B cell (primary cell): ENCODE data around the gene B9D1. TPM values are rescaled to one million over a fixed set of nuclear protein-coding genes. Genes with fewer than 3 reads are reported as not detected.
A peak's percentile ranks its signal among the peaks of the same experiment; 100 is the strongest.

ENCODE experiments used
- ATAC-seq: fragments of 200-7000 bp; cut with Tn5 transposase; one replicate; pipeline ENCODE4 v1.10.0; 2021; ENCODE audit warnings: low read depth, mild to moderate bottlenecking, moderate number of reproducible peaks, moderate library complexity
- CTCF ChIA-PET: fragments of 350-600 bp; sonication (Branson Sonifier 250); formaldehyde crosslinking; loops from one replicate; lab custom pipeline; 2021; ENCODE audit warnings: antibody characterized with exemption, inconsistent platforms; lab: Charles Lee
- POLR2A ChIA-PET: fragments of 350-600 bp; sonication (Branson Sonifier 250); formaldehyde crosslinking; loops from one replicate; lab custom pipeline; 2021; ENCODE audit warnings: antibody characterized with exemption; lab: Charles Lee
- DNase-seq: peaks from one replicate; pipeline ENCODE4 v3.0.0; 2013
- H2AFZ ChIP-seq: 2 replicates; pipeline ENCODE4 v1.6.1; 2012; ENCODE audit warnings: mild to moderate bottlenecking, low read depth, low read length; ENCODE audit not compliant: insufficient read depth, poor library complexity, severe bottlenecking
- H3K27ac ChIP-seq, 2 donors: 1 replicate in 1 of 2; 2 replicates in 1 of 2; pipeline ENCODE4 v1.5.1; 2012 to 2013; ENCODE audit warnings: low read length in 2 of 2, mild to moderate bottlenecking in 2 of 2, moderate library complexity in 1 of 2
- H3K27me3 ChIP-seq, 4 experiments: fragments of 200-600 bp in 1 of 4; sonication (generic) in 1 of 4; replicated peaks in 1 of 4; 1 replicate in 2 of 4; 2 replicates in 2 of 4; pipeline versions ENCODE4 v1.6.1 to v1.7.0; 2013 to 2016; ENCODE audit warnings: low read length in 3 of 4, mild to moderate bottlenecking in 2 of 4, mixed read lengths in 1 of 4, moderate library complexity in 1 of 4; ENCODE audit not compliant: insufficient read depth in 4 of 4, control insufficient read depth in 3 of 4; ENCODE audit errors: control extremely low read depth in 1 of 4
- H3K36me3 ChIP-seq, 2 experiments: replicated peaks in 1 of 2; 1 replicate in 1 of 2; 2 replicates in 1 of 2; pipeline versions ENCODE4 v1.6.1 to v1.7.1; 2013; ENCODE audit warnings: low read length in 1 of 2; ENCODE audit not compliant: insufficient read depth in 2 of 2, control insufficient read depth in 1 of 2; ENCODE audit errors: control extremely low read depth in 1 of 2, extremely low read depth in 1 of 2
- H3K4me1 ChIP-seq, 2 donors: fragments of 200-600 bp in 1 of 2; sonication (generic) in 1 of 2; 1 replicate in 1 of 2; 2 replicates in 1 of 2; pipeline versions ENCODE4 v1.5.1 to v1.6.1; 2013 to 2017; ENCODE audit warnings: low read length in 2 of 2; ENCODE audit not compliant: control insufficient read depth in 2 of 2, insufficient read depth in 2 of 2
- H3K4me2 ChIP-seq: replicated peaks from 2 replicates; pipeline ENCODE3; 2012; ENCODE audit warnings: mild to moderate bottlenecking, low read depth, low read length; ENCODE audit not compliant: poor library complexity, severe bottlenecking
- H3K4me3 ChIP-seq, 5 experiments: fragments of 200-600 bp in 1 of 5; sonication (generic) in 1 of 5; 1 replicate in 3 of 5; 2 replicates in 2 of 5; pipeline versions ENCODE4 v1.5.1 to v1.7.0; 2011 to 2016; ENCODE audit warnings: low read length in 4 of 5, mild to moderate bottlenecking in 4 of 5, low read depth in 2 of 5, control low read depth in 1 of 5, moderate library complexity in 1 of 5; ENCODE audit not compliant: insufficient read depth in 1 of 5; ENCODE audit errors: control extremely low read depth in 1 of 5, extremely low read depth in 1 of 5
- H3K79me2 ChIP-seq: fragments of 200-600 bp; sonication (generic); one replicate; pipeline ENCODE4 v1.6.0; 2016; ENCODE audit warnings: low read length; ENCODE audit not compliant: control insufficient read depth, insufficient read depth
- H3K9ac ChIP-seq: fragments of 200-600 bp; sonication (generic); 2 replicates; pipeline ENCODE4 v1.6.1; 2017; ENCODE audit warnings: mild to moderate bottlenecking, low read length, moderate library complexity
- H3K9me3 ChIP-seq, 3 donors: one replicate each; pipeline versions ENCODE4 v1.6.1 to v1.7.1; 2013; ENCODE audit warnings: low read length in 2 of 3; ENCODE audit not compliant: control insufficient read depth in 2 of 3, insufficient read depth in 1 of 3; ENCODE audit errors: control extremely low read depth in 1 of 3
- H4K20me1 ChIP-seq: 2 replicates; pipeline ENCODE4 v1.6.0; 2012; ENCODE audit warnings: mild to moderate bottlenecking, low read length; ENCODE audit not compliant: insufficient read depth, control insufficient read depth, poor library complexity, severe bottlenecking
- H3K27ac Mint-ChIP-seq: one replicate; pipeline ENCODE4 v1.8.0; 2021; ENCODE audit warnings: mixed read lengths
- H3K27me3 Mint-ChIP-seq: one replicate; pipeline ENCODE4 v1.8.0; 2021; ENCODE audit warnings: mixed read lengths
- H3K4me1 Mint-ChIP-seq: one replicate; pipeline ENCODE4 v1.8.0; 2021; ENCODE audit warnings: mixed read lengths
- H3K4me3 Mint-ChIP-seq: one replicate; pipeline ENCODE4 v1.8.0; 2021; ENCODE audit warnings: mixed read lengths
- H3K9me3 Mint-ChIP-seq: one replicate; pipeline ENCODE4 v1.8.0; 2022; ENCODE audit warnings: mixed read lengths; ENCODE audit not compliant: insufficient read depth
- EZH2 ChIP-seq: IDR thresholded peaks from 2 replicates; pipeline ENCODE4 v1.6.1; 2012; ENCODE audit warnings: borderline replicate concordance, low read depth, mild to moderate bottlenecking, moderate library complexity, low read length; ENCODE audit not compliant: insufficient read depth, poor library complexity, severe bottlenecking
- WGBS: methylation state at CpG from one replicate; pipeline ENCODE4 v1.1.5; 2013; ENCODE audit warnings: missing lambda C conversion rate; ENCODE audit not compliant: insufficient coverage; 5-methylcytosine and 5-hydroxymethylcytosine counted together
- intact Hi-C: fragments of 100-400 bp; cut with micrococcal nuclease; formaldehyde crosslinking; loops from one replicate; pipeline ENCODE4 v1.10.0; 2022
- polyA plus RNA-seq: library from polyadenylated mRNA; depleted of rRNA; stranded (reverse); fragments of >200 nt; gene quantifications from 2 replicates; pipeline ENCODE4 v1.2.3, GENCODE V29; 2012
- total RNA-seq, 2 donors: library from RNA; stranded (reverse); fragments of 120-200 nt in 1 of 2; gene quantifications; 1 replicate in 1 of 2; 2 replicates in 1 of 2; pipeline versions ENCODE4 v1.2.3 to v1.2.4, GENCODE V29; 2013 to 2022
- TF ChIP-seq, protein P1 (sequence below): fragments of 200-600 bp; IDR thresholded peaks from one replicate; pipeline ENCODE4 v1.8.0; 2022; ENCODE audit warnings: antibody characterized with exemption, mild to moderate bottlenecking

Gene B9D1
- total and polyA plus RNA-seq, 2 donors (not counting 1 experiment from before 2014, with no cell fraction given): 2.5 to 6.9 TPM

DNA sequence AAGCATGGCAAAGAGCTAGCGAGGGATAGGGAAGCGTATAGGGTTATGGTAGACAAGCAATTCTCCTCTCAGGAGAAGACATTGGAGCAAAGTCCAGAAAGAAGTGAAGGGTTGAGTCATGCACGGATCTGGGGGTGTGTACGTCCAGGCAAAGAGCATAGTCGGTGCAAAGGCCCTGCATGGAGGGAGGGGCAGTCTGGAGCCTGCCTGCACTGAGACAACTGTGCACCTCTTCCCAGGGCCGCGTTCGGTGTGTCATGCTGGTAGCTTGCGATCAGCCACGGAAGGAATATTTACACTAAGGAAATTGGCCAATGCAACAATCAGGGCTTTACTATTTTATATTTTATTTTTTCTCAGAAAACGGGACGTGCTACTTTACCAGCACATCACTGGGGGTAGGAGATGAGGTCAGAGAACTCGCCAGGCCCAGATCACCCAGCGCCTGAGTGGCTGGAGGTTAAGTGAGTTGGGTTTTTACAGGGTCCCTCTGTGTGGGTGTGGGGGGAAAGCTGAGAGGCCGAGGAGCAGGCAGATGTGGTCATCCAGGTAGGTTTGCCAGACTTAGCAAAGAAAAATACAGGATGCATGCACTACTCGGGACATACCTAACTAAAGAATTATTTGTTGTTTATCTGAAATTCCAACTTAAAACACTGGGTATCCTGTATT, 6.7 kb upstream of the B9D1 start:
- Histone ChIP-seq H3K27me3 (no peaks in the 10 kb centered on the region), H3K27ac (peak overlapping the region; percentile 29 to 68), H3K4me1 (peaks cover 37 to 53% of the 10 kb centered on the region in 2 donors), H2AFZ (no peak overlapping the region), H3K79me2 (peaks cover 13% of the 10 kb centered on the region), H3K9ac (peak overlapping the region; percentile 44), H3K36me3 (no peaks in the 10 kb centered on the region), H3K4me2 (peak overlapping the region; percentile 70), H3K4me3 (no peak overlapping the region), H3K9me3 (peaks cover 0 to 4% (median 0%) of the 10 kb centered on the region in 3 donors), H4K20me1 (no peaks in the 10 kb centered on the region)
- WGBS: 94% methylated on average over 8 of the region's 16 CpGs
- H3K9me3 Mint-ChIP-seq: no peaks in the 10 kb centered on the region
- TF ChIP-seq, protein P1, sequence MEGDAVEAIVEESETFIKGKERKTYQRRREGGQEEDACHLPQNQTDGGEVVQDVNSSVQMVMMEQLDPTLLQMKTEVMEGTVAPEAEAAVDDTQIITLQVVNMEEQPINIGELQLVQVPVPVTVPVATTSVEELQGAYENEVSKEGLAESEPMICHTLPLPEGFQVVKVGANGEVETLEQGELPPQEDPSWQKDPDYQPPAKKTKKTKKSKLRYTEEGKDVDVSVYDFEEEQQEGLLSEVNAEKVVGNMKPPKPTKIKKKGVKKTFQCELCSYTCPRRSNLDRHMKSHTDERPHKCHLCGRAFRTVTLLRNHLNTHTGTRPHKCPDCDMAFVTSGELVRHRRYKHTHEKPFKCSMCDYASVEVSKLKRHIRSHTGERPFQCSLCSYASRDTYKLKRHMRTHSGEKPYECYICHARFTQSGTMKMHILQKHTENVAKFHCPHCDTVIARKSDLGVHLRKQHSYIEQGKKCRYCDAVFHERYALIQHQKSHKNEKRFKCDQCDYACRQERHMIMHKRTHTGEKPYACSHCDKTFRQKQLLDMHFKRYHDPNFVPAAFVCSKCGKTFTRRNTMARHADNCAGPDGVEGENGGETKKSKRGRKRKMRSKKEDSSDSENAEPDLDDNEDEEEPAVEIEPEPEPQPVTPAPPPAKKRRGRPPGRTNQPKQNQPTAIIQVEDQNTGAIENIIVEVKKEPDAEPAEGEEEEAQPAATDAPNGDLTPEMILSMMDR: no peak
- H3K4me3 Mint-ChIP-seq: peak overlapping the region; percentile 87
- peaks cover 53% of the 10 kb centered on the region for H3K4me1 Mint-ChIP-seq
- ATAC-seq (no peak), DNase-seq (no peak)
- H3K27ac Mint-ChIP-seq: peak overlapping the region; percentile 94
- POLR2A ChIA-PET: interaction anchor here (1.9 kb wide), 1 partner anchor 9 kb away, joined by 5 read pairs; the partner anchor contains the start of gene MAPK7
- no peaks in the 10 kb centered on the region for H3K27me3 Mint-ChIP-seq
- intact Hi-C loops: no loop called here
- CTCF ChIA-PET: interaction anchor here (0.8 to 1.3 kb wide), 6 partner anchors 9 to 78 kb away, joined by 3 to 4 read pairs (median 3); partner anchors contain the start of gene MAPK7

DNA sequence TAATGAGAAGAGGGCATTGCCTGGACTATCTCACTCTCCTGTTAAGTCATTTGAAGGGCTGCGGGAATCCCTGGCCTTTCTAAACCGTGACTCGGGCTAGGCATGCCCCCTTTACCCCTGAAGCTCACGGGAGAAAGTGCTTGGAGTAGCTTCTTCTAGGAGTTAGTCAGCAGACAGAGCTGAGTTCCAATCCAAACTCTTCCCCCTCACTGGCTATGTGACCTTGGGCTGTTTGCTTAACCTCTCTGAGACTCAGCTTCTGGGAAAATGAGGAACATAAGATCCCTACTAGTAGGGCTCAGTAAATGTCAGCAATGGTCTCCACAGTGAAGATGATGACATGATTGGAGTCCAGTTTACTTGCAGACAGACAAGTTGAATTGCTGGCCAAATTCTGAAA, 5.7 kb upstream of the B9D1 start:
- H3K79me2 ChIP-seq: peaks cover 7% of the 10 kb centered on the region
- no peaks in the 10 kb centered on the region for H3K9me3 Mint-ChIP-seq
- peaks cover 51% of the 10 kb centered on the region for H3K4me1 Mint-ChIP-seq
- intact Hi-C loops: no loop called here
- 96% methylated on average over 4 of the region's 4 CpGs for WGBS
- no peak overlapping the region for H3K9ac ChIP-seq
- TF ChIP-seq, protein P1: no peak
- no peak for TF ChIP-seq EZH2
- POLR2A ChIA-PET: no interaction called here
- no peak overlapping the region for H3K4me3 Mint-ChIP-seq
- H3K9me3 ChIP-seq: peaks cover 0 to 4% (median 0%) of the 10 kb centered on the region in 3 donors
- no peaks in the 10 kb centered on the region for H4K20me1 ChIP-seq
- H2AFZ ChIP-seq: no peak overlapping the region
- no peak overlapping the region for H3K4me2 ChIP-seq
- no peaks in the 10 kb centered on the region for H3K27me3 ChIP-seq
- no peaks in the 10 kb centered on the region for H3K27me3 Mint-ChIP-seq
- H3K27ac ChIP-seq: no peak overlapping the region
- H3K4me3 ChIP-seq: no peak overlapping the region
- no peaks in the 10 kb centered on the region for H3K36me3 ChIP-seq
- ATAC-seq (no peak), DNase-seq (no peak)
- CTCF ChIA-PET: interaction anchor here (0.9 to 1.2 kb wide), 2 partner anchors 10 to 77 kb away, joined by 3 to 4 read pairs; partner anchors contain the start of gene MAPK7
- H3K27ac Mint-ChIP-seq: peak overlapping the region; percentile 68
- peaks cover 37 to 50% of the 10 kb centered on the region in 2 donors for H3K4me1 ChIP-seq
